22Rv1 (cell line): ENCODE measurements around the gene TPSG1.

Experiments used
- CTCF ChIP-seq: fragments of 450-650 bp; IDR thresholded peaks from 2 replicates; pipeline ENCODE4 v1.5.1; 2017; ENCODE audit warnings: mild to moderate bottlenecking
- ZFX ChIP-seq: fragments of 450-650 bp; IDR thresholded peaks from 2 replicates; pipeline ENCODE4 v1.6.1; 2017; ENCODE audit warnings: antibody characterized with exemption, borderline replicate concordance

- TF ChIP-seq CTCF (no peak), ZFX (no peak)
Observed at GRCh38 chr16:1210461-1210860, 14.6 kb downstream of the TPSG1 start.
